GM19452 (cell line): ENCODE measurements around the gene FAF1.
"Not testable (repeated sequence)": the region's sequence is repeated elsewhere in the genome, so short reads cannot be mapped to it uniquely, and the experiment has no call there.

ENCODE experiments used
- ATAC-seq: cut with Tn5 transposase; IDR thresholded peaks from one replicate; pipeline ENCODE4 v1.9.1; 2021; ENCODE audit not compliant: unreplicated experiment

The FAF1 gene

DNA sequence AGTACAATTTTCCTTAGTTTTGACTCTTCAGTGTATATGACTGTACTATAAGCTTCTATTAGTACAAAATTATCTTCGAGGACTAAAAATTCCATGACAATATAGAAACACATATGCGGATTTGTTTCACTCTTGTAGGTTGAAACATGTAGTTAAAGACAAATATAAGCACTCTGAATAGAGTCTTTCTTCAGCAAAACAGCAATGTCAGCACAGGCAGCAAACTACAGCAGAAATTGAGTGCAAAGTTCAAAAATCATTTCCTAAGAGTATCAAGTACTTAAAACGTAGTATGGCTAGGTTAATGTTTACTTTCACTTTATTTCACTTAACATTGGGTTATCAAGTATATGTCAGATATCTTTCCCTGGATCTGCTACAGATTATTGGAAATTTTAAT, 106.7 kb downstream of the FAF1 start:
- ATAC-seq = no peak

DNA sequence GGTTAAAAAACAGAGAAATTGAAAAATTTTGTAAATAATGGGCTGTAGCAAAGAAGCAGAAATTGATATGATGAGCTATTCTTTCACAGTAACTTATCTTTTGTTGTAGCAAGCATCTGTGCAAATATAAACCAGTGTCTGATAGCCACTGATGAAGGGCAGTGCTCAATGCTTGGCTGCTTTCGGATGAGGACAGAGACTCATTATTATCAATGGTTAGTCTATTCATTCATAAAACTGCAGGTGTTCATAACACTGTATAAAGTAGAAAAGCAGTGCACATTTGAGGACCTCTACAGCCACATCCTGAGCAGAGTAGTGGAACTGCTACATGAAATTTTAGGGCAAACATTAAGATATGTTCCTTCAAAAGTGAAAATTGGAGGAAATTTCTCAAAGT, 107.2 kb downstream of the FAF1 start:
- ATAC-seq = no peak

DNA sequence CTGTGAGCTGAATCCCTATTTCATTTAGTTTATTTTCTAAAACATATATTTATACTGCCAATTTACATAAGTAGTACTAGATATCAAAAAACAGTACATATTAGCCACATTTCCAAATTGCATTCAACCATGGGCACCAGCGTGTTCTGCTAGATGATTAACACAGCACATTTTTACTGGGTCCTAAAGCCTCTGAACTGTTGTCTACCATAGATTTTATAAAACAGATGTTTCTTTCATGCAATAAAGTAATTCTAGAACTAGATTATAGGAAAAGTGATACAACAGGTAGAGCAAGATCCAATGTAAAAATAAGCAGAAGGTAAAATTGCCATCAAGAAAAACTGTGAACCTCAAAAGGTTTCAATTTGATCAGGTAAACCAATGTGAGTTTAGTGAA, 108.6 kb downstream of the FAF1 start:
- no peak for ATAC-seq

DNA sequence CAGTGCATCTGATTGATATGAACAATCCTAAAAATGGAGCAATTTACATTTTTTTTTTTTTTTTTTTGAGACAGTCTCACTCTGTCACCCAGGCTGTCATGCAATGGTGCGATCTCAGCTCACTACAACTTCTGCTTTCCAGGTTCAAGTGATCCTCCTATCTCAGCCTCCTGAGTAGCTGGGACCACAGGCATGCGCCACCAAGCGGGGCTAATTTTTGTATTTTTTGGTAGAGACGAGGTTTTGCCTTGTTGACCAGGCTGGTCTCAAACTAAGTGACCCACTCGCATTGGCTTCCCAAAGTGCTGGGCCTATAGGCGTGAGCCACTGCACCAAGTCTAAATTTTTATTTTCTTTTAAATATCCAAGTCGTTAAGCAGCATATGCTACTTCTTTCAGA, 109.0 kb downstream of the FAF1 start:
- no peak for ATAC-seq

DNA sequence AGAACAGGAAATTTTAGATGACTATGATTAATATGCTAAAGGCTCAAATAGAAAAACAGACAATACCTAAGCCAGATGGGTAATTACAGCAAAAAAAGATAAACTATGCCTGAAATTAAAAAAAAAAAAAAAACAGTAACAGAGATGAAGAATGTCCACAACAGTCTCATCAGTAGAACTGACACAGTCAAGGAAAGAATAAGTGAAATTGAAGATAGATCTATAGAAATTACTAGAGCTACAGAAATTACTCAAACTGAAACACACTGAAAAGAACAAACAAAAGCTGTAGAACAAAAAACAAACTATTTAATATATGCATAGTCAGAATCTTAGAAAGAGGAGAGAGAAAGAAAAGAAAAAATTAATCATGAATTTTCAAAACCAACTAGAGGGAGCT, 112.8 kb downstream of the FAF1 start:
- ATAC-seq = no peak

DNA sequence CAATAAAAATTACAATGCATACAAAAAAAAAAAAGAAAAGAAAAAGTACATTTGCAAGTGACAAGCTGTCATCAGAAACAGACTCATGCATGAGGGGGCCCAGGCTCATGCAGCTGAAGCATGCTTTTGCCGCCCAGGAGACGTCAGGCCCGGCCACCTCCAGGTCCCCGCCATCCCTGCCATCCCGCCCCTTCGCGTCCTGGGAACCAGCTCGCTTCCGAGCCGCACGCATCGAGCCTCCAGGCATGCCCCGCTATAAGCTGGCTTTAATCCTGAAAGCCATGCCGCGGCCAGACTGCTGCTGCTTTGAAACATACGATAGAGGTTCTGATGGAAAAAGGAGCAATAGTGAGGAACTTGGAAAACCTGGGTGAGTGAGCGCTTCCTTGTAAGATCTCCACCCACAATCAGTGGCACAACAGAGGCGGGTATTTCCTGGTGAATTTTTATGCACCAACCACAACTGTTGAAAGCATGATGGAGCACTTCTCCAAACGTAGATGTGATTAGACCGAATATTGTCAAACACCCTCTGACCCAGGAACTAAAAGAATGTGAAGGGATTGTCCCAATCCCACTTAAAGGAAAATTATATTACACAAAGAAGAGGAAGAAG, 113.7 kb downstream of the FAF1 start:
- ATAC-seq = no peak

DNA sequence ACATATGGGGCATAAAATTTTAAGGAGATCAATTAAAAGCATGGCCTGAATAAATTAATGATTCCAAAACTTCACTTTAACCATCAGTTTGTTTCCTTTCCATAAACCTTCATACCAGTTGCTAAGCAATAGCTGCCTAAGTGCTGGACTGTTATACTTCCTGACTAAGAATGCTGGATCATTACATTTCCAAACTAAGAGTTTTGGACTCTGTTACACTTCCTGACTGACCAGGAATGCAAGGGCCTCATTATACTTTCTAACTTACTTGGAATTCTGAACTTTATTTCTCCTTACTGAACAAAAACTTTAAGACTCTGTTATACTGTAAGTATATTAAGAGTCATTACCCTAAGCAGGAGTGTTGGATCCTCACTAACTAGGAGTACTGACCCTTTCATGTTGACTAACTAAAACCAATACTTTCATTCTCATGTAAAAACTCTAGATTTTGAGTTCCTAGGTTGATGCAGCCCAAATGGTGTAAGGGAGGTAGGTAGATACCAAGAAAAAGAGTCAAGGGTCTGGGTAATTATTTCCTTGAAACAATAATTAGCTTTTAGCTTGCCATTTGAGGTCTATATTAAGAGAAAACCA, 118.2 kb downstream of the FAF1 start:
- no peak for ATAC-seq

DNA sequence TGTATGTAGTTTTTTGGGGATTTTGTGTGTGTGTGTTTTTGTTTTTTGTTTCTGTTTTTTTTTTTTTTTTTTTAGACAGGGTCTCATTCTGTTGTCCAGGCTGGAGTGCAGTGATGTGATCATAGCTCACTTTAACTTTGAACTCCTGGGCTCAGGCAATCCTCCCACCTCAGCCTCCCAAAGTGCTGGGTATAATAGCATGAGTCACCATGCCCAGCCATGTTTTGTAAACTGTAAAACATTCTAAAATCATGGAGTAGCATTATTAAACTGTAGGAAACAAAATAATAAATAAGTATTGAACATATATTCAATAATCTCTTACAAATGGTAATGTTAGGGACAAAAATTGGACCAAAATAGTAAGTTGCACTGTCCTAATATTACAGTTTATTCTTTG, 124.0 kb downstream of the FAF1 start:
- no peak for ATAC-seq

DNA sequence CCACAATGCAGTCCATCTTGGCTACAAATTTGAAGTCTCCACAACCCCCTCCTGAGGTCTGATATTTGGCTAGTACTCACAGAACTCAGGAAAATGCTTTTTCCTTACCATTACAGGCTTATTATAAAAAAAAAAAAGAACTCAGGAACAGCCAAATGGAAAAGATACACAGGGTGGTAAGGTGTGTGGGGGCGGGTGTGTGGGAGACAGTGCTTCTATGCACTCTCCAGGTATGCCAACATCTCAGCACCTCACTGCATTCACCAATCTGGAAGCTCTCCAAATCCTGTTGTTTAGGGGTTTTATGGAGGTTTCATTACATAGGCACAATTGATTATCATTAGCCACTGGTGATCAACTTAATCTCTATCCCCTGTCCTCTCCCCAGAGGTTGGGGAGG, 126.9 kb downstream of the FAF1 start:
- no peak for ATAC-seq

DNA sequence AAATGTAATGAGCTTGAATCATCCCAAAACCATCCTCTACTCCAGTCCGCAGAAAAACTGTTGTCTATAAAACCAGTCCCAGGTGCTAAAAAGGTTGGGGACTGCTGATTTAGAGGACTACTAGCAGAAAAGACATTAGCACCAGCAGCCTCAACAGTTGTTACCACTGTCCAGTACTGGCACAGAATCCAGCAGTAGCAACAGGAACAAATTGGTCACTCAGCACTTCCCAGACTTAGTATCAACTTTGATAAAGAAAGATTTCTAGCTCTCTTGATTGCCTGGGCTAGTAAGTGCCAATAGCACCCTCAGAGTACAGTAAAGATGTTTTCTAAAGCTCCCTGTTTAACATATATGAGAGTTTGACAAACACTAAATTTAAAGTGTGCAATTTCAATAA, 127.9 kb downstream of the FAF1 start:
- ATAC-seq = no peak

DNA sequence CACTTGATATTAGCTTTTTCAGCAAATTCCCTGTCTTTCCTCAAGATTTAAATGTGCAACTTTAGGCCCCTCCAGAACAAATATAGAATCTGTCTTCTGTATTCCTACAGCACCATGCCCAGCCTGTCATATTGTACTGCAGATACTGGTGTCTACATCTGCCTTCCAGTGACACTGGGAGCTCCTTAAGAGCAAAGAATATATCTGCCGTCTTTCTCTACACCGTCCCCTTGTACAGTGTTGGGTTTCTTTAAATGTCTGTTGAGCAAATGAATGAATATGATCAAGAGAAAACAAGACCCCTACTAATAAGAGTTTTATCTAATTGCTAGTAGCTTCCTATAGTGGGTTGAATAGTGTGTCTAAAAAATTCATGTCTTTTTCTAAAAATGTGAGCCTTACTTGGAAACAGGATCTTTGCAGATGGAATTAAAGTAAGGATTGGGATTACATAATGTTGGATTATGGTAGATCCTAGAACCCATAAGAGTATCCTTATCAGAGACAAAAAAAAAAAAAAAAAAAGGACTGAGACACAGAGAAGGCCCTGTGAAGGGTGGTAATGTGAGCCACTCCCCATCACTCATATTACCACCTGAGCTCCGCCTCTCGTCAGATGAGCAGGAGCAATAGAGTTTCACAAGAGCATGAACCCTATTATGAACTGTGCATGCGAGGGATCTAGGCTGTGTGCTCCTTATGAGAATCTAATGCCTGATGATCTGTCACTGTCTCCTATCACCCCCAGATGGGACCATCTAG, 128.6 kb downstream of the FAF1 start:
- no peak for ATAC-seq

DNA sequence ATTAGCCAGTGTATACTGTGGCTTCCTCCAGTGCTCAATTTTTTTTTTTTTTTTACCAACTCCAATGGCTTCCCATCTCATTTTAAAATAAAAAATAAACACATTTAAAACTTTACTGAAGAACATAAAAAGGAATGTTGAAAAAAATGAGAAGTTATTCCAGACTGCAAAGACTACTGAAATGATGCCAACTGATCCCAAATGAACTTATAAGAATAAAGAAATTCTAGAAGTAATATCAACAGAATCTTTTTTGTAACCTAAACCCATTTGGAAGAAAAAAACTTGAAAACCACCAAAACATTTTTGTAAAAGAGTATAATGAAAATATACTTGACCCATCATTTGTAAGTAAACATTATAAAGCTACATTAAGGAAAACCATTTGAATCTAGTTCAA, 129.4 kb downstream of the FAF1 start:
- ATAC-seq = no peak

DNA sequence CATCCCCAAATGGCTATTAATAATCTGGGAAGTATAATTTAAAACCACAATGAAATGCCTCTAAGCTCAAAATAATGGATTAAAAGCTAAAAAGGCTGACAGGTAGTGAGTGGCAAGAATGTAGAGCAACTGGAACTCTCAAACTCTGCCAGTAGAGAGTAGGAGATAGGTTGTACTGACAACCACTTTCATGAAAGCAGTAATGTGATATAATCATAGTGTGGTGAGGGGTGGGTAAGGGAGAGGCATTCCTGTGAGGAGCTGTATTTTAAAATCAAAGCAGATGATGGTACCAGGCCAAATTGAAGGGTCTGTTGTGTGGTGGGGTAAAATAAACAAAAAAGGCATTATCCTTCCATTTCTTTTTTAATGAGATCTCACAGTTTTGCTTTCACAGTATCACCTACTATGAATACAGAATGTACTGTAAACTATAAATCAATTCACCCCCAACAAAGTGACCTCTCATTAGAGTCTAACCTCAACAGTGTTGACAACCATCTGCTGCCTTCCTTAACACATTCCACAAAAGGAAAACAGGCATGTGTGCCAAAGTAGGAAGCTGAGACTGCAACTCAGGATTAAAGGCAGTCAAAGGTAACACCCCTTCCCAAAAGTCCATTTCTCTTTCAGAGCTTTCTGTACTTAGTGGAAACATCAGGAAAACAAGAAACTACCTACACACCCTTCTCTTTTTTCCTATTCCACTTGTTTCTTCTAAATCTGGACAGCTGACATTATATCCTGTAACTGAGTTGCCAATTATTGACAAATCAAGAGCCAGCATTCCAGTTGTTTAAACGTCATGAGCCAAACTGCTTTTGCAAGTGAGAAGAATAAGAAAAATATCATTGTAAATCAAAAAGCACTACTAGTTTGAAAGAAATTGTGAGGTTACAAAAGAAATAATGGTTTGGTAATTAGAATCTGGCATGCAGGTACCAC, 130.8 kb downstream of the FAF1 start:
- ATAC-seq = no peak

DNA sequence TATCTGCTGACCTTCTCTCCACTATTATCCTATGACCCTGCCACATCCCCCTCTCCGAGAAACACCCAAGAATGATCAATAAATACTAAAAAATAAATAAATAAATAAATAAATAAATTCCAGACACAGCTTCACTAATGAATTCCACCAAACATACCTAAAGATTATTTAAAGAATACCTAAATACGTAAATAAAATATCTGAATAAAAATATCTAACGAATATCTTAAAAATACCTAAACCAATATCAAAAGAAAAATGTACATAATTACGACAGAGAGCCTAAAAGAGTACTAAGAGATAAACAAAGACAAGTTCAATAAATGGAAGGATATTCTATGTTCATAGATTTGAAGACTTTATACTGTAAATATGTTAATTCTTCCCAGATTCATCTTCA, 132.5 kb downstream of the FAF1 start:
- ATAC-seq = no peak

DNA sequence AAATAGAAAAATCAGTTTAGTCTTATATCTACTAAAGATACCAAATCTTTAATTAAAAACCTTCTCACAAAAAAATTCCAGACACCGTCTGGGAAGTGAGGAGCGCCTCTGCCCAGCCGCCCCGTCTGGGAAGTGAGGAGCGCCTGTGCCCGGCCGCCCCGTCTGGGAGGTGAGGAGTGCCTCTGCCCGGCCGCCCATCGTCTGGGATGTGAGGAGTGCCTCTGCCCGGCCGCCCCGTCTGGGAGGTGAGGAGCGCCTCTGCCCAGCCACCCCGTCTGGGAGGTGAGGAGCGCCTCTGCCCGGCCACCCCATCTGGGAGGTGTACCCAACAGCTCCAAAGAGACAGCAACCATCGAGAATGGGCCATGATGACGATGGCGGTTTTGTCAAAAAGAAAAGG, 133.3 kb downstream of the FAF1 start:
- not testable (repeated sequence) for ATAC-seq

DNA sequence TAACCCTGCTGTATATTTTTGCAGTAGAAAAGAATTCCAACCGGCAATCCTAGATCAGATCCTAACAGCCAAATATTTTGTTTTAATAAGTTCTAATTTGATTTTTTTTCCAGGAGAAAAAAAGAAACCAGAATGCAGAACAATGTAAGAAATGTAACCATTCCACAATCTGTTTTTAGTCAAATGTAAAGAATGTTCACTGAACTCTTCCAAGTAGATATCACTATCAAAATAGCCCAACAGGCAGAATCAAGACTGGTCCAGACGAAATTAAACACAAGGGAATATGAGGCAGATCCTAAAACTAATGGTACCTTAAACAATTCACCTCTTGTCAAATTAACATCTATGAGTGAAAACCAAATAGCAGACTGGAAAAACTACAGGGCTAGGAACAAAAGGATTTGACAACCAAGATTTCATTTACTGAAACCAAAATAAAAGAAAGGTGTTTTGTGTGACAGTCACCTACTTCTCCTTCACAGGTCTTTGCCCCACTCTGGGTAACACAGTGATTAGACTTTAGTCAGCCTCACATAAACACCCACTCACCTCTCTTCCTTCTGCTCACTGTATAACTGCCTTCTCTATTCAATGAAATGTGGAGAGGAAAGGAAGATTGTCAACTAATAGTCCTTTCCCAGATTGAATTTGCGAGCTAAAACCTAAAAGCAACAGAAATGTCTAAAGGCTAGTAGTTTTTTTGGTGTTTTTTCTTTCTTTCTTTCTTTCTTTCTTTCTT, 137.9 kb downstream of the FAF1 start:
- ATAC-seq = no peak

DNA sequence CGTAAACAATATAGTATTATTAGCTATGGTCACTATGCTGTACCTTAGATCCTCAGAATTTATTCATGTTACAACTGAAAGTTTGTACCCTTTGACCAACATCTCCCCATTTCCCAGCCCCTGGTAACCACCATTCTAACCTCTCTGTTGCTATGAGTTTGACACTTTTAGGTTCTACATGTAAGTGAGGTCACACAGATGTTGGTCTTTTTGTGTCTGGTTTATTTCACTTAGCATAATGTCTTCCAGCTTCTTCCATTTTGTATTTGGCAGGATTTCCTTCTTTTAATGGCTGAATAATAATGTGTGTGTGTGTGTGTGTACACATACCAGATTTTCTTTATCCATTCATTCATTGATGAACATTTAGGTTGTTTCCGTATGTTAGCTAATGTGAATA, 139.5 kb downstream of the FAF1 start:
- ATAC-seq = no peak

DNA sequence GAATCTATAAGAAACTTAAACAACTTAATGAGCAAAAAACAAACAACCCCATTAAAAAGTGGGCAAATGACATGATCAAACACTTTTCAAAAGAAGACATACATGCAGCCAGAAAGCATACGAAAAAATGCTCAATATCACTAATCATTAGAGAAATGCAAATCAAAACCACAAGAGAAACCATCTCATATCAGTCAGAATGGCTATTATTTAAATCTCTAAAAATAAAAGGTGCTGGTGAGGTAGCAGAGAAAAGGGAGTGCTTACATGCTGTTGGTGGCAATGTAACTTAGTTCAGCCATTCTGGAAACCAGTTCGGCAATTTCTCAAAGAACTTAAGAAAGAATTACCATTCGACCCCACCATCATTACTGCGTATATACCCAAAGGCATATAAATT, 147.7 kb downstream of the FAF1 start:
- no peak for ATAC-seq

DNA sequence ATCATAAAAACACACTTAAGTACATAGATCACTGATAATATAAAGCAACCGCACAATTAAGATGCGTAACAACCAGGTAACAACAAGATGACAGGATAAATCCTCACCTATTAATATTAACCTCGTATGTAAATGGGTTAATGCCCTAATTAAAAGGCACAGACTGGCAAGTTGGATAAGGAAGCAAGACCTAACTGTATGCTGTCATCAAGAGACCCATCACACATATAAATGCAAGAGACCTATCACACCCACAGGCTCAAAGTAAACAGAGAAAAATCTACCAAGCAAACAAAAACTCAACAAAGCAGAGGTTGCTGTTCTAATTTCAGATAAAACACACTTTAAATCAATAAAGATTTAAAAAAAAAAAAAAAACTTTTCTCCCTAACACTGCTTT, 151.8 kb downstream of the FAF1 start:
- no peak for ATAC-seq

DNA sequence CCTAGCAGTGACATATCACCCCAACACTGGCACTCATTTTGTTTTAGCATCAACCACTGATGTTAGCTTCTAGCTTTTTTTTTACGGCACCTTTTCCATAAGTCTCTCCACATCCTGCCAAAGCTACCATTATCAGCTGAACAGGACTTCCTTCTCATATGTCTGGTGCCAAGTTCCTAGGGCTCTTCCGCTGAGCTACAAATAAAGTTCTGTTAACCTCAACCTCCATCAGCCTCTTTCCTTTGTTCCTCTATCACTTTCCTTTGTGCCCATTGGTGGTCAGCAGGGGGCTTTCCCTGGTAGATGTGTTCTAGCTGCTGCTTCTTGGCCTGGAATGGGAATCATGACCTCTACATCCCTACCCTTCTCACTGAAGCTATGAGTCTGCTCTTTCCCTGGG, 163.8 kb downstream of the FAF1 start:
- ATAC-seq = no peak

DNA sequence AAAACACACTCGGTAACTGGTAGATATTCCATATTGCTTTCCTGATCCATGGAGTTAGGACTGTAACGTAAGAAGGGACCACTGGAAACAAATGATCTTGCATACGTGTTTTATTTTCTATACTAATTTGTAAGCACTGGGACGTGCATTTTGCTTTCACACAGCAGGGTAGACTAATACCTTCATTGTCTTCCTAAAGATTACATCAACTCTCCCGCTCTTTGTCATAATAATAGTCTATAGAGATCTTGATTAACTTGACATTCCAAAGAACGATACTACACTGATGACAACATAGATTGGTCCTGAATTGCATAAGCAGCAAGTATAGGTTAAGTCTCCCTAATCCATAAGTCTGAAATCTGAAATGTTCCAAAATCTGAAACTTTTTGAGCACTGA, 166.5 kb downstream of the FAF1 start:
- ATAC-seq = no peak
